ENCODE measurements around the gene SAP25.

The SAP25 gene

DNA sequence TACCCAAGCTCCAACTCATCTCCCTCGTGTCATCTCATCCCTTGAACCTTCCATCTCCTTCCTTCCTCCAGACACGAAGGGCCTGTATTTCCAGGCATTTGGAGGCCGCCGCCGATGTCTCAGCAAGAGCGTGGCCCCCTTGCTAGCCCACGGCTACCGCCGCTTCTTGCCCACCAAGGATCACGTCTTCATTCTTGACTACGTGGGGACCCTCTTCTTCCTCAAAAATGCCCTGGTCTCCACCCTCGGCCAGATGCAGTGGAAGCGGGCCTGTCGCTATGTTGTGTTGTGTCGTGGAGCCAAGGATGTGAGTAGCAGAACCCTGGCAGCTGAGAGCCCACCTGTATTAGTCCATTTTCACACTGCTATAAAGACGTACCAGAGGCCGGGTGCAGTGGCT, 17.9 kb upstream of the SAP25 start:
- DNase-seq: no peak

DNA sequence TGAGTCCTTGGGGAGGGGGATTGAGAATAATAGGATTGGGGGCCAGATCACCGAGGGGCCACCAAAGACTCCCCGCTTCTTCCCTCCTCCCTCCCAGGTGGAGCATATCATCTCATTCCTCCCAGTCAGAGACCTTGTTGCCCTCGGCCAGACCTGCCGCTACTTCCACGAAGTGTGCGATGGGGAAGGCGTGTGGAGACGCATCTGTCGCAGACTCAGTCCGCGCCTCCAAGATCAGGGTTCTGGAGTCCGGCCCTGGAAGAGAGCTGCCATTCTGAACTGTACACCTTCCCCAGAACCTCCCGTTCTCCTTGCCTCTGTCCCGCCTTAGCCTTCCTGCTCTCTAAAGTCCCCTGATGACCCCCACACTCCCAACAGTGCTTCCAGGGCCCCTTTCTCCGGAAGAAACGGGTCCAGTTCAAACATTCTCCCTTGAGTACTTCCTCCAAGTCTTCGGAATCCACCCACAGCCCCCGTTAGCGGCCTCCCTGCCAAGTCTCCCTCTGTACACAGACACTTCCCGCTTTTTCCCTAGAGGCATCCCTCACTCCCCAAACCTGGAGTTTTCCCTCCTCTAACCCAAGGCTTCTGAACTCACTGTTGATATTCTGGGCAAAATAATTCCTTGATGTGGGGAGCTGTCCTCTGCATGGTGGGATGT, 16.5 kb upstream of the SAP25 start:
- DNase-seq: no peak

DNA sequence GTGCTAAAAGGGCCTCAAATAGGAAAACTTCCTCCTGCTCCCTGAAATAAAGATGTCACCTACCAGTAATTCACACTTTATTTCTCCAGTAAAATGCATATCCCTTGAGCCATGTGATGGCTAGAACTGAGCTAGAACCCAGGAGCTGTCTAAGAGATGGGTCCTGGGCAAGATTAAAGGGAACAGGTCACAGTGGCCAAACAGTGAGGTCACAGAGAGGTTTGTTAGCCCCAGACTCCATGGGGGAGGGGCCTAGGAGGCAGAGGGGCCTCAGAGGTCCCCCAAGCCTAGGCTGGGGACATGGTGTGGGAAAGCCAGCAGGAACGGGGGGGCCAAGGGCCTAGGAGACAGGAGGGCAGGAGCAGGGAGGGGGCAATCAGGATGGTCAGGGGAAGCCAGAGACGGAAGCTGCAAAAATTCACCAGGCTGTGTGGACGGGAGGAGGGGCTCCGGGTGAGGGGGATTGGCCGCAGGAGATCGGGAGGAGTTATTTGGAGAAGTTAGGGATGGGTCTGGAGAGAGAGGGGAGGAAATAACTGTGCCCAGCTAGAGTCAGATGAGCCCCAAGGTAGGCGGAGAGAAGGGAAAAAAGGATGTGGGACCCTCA, 15.7 kb upstream of the SAP25 start:
- DNase-seq: no peak

DNA sequence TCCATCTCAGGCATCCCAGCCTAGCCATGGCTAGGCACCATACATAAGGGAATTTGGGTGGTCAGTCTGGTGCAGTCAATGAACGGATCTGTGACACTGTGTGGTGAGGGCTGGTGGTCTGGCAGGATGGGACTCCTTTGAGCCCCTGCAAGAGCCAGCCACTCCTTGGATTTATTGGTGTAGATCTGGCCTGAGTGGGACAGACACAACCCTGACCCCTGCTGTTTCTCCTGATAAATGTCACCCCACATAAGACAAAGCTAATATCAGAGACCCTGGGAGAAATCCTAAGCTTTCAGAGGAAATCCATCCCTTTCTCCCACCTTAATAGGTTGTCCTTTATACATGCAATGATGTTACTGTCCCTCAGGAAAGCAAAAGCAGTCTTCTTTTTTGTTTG, 14.7 kb upstream of the SAP25 start:
- DNase-seq: no peak

DNA sequence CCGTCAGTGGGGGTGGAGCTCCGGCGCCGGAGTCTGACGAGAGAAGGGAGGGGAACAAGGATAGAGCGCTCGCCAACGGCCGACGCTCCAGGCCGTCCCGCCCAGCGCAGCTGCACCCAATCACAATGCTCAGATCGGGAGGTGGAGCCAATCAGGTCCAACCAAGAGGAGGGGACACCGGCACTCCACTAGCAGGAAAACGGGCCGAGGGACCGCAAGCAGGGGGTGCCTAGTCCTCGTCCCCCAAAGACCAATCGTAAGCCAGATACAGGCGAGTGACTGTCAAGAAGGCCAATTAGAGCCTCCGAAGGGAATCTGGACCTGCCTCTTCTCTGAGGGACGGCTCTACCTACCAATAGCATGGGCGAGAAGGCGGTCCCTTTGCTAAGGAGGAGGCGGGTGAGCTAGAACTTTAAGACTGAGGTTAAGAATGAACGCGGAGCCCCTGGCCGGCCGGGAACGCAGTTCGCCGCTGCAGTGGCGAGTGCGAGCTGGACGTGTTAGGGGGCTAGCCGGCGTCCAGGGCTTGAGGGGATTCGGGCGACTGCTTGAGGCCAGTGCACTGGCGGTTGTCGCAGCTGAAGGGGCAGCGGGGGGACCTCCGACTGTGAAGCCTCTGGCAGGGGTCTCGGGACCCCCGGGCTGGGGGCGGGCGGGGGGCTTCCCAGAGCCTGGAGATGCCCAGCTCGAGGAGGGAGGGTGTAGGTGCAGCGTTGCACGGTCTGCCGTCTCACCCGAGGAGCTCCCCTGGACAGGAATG, 12.7 kb upstream of the SAP25 start, which contains the start of gene FBXO24:
TSS of gene FBXO24 (plus strand) at position 63 of the 760 bp plus-strand sequence. CDS start at position 361, 298 bp downstream.
- DNase-seq: peak; percentile 96

DNA sequence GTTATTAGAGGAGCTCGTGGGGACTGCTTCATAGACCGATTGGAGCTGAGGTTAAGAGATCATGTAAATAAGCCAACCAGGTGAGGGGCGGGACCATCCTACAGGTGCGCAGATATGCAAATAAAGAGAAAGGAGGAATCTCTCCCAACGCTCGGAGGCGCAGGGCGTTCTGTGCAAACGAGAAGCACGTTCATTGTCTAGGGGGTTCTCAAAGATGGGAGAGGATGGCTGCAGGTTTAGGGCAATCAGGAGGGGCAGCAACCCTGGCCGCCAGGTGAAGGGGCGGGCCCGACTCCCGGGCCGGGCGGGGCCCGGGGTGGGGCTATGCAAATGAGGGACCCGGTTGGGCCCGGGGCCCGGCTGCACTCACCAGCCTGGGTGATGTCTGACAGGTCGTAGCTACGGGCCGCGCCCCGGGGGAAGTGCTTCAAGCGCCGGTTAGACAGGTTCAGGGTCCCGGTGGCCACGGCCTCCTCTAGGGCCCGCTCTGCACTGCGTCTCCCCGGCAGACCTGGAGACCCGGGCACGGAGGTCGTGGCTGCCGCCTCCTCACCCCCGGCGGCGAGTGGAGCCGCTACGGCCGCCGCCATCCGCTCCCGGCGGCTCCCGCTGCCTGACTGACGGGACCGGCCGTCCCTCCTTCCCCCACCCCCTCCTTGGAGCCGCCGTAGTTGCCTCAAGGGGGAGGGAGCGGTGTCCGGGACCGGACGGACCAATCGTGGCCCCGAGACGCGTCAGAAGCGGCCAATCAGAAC, 12.0 kb upstream of the SAP25 start, which contains the start of gene LRCH4:
TSS of gene LRCH4 (minus strand) at position 619 of the 755 bp plus-strand sequence. CDS start at position 590, 29 bp downstream.
- DNase-seq: peak; percentile 57

DNA sequence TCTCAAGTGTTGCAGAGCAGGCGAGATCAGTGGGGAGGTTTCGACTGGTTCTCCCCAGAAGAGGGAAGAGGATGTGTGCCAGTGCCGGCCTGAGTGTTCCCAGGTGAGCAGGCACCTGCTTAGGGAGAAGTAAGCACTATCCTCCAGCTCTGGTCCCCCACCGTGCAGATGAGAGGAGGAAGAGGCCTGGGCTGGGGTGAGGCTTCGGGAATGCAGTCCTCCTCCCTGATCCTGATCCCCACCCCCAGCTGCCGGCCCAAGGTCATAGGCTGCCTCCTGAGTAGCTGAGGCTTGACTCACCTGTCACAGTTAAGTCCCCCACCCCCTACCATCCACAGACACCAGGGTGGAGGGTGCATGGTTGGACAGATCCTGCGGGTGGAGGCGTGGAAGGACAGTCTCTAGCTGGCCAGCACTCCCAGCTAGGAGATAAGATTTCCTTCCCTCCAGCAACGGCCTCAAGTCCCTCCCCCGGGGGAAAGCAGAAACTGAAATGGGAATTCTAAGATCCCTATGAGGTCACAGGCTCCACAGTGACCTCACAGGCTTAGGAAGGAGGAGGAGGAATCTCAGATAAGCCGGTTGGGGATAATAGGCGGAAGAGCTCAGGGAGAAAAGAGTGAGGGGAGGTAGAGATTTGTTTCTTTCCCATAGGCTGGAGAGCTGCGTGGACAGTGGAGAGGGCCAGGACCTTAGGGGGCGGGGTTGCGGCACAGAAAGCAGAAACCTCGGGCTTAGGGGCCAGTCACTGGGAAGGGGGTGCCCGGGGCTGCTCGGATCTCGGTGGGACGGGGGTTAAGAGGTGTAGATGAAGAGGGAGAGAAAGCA, 11.2 kb upstream of the SAP25 start:
- DNase-seq: no peak

DNA sequence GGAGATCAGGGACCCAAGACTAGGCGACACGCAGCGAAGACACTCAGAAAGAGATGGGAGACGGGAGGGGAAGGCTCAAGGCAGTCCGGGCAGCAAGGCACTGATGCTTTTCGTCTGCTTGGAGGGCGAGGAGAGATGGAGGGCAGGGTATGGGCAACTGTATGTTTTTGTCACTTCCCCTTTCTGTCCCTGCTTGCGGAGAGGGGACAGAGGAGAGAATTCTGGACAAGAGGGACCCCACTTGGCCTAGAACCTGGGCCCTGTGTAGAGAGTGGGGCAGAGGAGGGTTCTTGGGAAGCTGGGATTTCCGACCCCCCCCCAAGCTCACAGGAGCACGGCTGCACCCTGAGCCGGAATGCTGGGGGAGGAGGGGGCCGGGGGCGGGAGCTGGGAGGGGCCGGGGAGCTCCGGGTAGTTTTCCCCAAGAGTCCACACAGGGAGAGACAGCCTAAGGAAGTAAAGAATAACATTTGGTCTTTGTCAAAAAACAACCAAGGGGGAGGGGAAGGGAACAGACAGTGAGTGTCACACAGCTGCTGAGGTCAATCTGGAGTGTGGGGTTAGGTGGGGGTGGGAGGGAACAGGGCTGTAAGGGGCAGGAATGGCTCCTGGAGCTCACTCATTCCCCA, 10.5 kb upstream of the SAP25 start:
- no peak for DNase-seq

DNA sequence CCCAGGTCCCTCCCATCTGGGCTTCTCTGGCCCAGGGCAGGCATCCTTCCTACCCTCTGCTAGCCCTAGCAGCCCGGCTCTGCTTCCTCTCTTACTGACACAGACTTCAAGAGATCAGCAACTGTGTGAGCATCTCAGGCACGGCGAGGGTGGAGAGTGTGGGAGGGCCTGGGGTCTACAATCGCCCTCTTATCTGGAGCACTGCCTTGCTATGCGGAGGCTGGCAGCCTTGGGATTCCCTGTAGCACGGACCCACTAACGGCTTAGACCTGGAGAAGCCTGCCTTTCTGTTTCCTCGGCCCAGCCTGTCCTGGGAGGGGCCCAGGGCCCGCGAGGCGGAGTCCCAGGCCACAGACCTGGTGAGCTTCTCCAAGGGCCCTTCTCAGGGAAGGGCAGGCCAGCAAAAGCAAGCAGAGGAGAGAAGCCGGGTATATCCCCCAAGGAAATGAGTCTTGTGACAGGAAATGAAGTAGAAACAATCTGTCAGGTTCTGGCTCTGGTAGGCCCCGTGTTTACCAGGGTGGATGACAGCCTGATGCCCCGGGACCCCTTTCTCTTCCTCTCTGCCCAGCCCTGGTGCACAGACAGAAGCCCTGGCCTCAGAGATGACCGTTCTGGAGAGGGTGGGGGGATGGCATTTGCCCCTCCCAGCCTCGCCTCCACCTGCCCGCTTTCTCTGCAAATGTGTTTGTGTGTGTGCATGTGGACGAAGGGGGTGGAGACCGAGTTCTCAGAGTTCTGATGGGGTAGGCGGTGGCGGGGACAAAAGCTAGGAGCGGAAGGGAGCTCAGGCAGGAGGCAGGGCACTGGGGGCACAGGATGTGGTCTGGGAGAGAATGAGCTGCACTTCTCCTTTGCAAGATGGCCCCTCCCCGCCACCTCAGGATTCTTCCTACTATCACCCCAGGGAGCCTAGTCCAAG, 9.7 kb upstream of the SAP25 start:
- peak; percentile 56 for DNase-seq

DNA sequence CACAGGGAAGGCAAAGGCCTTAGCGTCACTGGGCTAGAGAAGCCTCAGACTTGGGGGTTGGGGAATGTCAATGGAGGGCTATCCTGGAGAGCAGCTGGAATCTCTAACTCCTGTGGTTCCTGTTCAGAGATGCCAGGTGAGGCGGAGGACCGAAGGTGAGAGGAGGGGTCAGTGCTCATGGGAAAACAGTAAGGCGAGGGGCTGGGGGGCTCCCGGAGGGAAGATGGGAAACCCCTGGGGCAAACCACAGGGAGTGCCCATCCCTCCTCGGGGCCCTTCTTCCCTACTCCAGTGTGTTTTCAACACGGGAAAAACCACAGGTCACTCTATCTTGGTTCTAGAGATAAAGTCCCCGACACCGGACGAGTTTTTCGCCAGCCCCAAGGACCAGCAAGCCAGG, 8.9 kb upstream of the SAP25 start:
- DNase-seq: no peak

DNA sequence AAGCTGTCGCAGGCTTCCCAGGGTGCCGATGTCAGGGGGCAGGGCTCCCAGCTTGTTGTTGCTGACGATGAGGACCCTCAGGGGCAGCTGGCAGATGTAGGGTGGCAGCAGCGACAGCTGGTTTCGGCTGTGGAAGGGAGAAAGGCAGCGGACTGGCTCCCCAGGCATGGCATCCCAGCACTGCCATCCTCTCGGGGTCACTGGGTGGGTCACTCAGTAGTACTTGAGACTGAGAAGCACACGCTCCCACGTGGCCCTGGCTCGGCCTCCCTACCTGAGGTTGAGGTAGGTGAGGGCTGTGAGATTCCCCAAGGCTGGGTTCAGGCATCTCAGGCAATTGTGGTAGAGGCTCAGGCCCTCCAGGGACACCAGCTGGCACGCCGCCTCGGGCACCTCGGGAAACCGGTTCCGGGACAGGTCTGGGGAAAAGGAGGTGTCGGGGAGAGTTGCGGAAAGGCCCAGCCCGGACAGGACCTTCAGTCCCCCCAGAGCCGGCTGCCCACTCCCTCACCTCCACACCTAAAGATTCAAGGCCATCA, 8.4 kb upstream of the SAP25 start:
- no peak for DNase-seq

DNA sequence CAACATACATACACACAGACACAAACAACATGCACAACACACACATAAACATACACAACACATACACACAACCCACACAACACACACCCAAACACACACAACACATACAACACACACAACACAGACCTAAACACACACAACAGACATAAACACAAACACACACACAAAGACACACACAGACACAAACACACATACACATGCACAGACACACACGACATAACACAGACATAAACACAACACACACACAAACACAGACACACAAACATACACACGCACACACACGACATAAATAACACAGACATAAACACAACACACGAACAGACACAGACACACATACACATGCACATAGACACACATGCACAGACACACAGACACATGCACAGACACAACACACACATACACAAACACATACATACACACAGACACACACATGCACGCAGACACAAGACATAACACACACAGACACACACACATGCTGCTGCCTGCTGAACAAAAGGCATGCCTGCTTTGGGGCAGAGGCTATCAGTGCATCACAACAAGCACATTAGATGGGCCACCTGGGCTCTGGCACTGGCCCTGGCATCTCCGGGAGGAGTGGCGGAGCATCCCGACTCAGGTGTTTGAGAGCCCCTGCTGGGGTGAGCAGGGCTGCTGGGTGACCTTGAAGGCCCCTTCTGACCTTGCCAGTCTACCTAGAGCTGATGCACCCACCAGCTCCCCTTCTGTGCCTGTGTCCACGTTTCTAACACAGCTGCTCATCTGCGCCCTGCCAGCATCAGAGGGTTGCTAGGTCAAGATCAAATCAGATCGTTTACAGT, 7.0 kb upstream of the SAP25 start:
- no peak for DNase-seq

DNA sequence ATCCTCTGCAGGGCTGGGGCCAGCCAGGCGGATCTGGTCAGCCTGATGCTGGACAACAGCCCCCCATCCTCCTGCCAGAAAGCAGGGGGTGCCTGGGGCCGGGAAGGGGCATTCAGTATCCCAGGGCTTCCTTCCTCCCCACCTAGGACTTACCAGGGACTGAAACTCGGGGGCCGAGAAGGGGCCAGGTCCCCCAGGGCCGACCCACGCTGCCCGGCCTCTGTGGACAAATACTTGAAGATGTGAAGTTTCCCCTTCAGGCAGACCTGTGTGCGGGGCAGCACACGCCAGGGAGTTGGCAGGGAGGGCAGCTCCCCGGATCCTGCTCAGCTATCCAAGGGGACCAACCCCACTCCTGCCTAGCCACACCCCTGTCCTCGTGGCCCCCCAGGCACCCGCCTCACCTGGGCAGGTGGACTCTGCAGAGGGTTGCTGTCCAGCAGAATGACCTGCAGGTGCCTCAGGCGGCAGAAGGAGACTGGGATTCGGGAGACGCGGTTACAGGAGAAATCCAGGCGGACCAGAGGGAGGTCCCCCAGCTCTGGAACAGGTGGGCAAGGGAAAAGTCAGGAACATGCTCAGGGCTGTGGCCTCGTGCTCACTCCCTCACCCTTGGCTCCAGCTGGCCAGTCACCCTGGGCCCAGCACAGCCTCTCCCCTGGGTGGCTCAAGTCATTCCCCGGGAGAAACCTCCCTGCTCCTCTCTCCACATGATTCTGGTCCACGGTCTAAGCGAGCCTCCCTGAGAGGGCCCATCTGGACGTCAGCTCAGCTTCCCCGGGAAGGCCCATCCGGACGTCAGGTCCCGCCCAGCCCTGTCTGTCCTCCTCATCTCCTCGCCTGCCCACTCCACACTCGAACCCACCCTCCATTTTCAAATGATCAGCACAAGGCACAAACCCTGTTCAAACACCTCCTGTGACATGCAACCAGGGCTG, 4.8 kb upstream of the SAP25 start:
- no peak for DNase-seq

DNA sequence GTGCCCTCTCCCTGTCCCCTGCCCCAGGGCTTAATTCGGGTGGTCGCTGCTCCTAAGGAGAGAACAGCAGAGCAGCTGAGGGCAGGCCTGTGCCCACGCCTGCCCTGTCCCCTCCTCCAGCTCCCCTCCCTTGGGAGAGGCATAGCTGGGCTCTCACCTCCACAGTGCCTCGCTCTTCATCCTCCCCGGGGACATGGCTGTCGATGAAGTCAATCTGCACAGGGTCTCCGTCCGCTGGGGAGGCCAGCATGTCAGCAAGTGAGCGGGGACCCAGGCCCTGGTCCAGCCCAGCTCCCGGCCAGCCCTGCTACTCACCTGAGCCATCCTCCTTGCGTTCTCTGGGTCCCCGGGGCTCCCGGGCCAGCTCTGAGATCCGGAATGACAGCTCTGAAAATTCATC, 3.8 kb upstream of the SAP25 start:
- no peak for DNase-seq

DNA sequence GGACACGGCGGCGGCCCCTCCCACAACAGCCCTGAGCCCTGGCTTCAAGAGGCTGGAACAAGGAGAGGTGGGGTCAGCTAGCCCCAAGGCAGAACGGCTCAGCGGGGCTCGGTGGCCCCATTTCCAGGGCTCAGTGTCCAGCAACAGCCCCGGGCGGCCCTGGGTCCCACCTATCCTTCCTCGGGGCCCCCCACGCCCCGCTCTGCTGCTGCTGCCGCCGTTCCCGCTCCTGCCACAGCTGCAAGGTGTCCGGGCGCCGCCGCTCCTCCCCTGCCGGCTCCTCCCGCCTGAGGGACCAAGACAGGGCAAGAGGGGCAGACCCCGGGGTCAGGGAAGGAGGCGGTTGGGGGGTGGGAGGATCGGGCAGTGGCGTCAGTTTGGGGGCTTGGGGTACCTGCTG, 3.4 kb upstream of the SAP25 start:
- no peak for DNase-seq

DNA sequence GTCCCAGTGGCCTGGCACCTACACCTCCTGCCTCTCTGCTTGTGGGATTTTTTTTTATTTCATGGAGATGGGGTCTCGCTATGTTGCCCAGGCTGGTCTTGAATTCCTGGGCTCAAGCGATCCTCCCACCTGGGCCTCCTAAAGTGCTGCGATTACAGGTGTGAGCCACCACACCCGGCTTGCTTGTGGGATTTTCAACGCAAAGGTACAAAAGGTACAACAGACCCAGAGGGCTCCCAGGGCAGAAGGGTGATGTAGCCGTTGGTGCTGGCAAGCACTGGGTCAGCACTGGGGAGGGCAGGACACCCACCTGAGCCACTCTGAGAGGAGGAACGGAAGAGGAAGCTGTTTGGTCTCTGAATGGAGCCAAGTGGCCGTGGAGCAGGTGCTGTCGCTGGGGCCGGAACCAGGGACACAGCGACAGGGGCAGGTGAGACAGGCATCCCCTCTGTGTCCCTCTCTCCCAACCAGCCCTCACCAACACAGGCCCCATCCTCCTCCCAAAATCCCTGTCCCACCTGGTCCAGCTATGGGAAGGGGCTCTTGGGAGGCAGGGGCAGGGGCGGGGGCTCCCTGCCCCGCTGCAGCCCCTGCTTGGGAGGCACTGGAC, 2.8 kb upstream of the SAP25 start:
- no peak for DNase-seq

DNA sequence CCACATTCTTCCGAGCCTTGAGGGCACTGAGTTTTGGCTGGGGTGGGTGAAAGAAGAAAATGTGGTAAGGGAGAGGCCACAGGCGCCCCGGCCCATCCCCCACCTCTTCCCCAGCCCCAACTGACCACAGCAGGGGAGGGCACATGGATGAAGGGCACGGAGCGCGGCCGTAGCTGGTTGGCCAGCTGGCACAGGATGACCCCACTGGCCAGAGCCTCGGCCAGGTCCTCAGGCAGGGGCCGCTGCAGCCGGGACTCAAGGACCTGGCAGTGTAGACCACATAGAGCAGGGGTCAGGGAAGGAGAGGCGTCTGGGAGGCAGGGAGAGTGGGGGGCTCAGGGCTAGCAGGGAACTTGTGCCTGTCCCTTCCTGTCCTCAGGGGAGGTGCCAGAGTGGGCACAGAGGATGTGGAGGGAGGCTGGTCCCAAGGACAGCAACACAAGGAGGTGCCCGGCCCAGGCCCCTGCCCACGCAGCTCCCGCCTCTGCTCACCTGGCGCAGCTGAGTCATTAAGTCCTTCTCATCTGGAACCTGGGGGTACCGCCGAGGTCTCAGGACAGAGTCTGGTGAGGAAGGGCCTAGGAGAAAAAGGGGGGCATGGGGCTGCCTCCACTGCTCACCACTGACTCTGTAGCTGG, 2.2 kb upstream of the SAP25 start:
- DNase-seq: no peak
